Activated naive CD4-positive, alpha-beta T cell treated with anti-CD3 and anti-CD28 coated beads, Interleukin-2, amount 50 U/mL, for 24 hours (primary cell): ENCODE results near the gene NAPSA.
"Not testable (repeated sequence)": the region's sequence is repeated elsewhere in the genome, so short reads cannot be mapped to it uniquely, and the experiment has no call there.

Source experiments
- H3K27ac Mint-ChIP-seq: one replicate; pipeline ENCODE4 v1.8.0; 2021; ENCODE audit warnings: mild to moderate bottlenecking, mixed read lengths
- H3K27me3 Mint-ChIP-seq: one replicate; pipeline ENCODE4 v1.8.0; 2021; ENCODE audit warnings: mixed read lengths
- H3K36me3 Mint-ChIP-seq: one replicate; pipeline ENCODE4 v1.8.0; 2021; ENCODE audit warnings: mixed read lengths
- H3K4me1 Mint-ChIP-seq: one replicate; pipeline ENCODE4 v1.8.0; 2021; ENCODE audit warnings: mixed read lengths
- H3K4me3 Mint-ChIP-seq: one replicate; pipeline ENCODE4 v1.8.0; 2021; ENCODE audit warnings: mild to moderate bottlenecking, mixed read lengths
- H3K9me3 Mint-ChIP-seq: one replicate; pipeline ENCODE4 v1.8.0; 2021; ENCODE audit warnings: mixed read lengths

NAPSA gene

GRCh38 chr19:50390952-50391351, 25.5 kb upstream of the NAPSA start:
- not testable (repeated sequence) for H3K9me3 Mint-ChIP-seq, H3K4me1 Mint-ChIP-seq, H3K27ac Mint-ChIP-seq, H3K27me3 Mint-ChIP-seq, H3K4me3 Mint-ChIP-seq, H3K36me3 Mint-ChIP-seq

GRCh38 chr19:50390295-50390694, 24.9 kb upstream of the NAPSA start:
- not testable (repeated sequence) for H3K36me3 Mint-ChIP-seq, H3K4me3 Mint-ChIP-seq, H3K9me3 Mint-ChIP-seq, H3K27me3 Mint-ChIP-seq, H3K27ac Mint-ChIP-seq
- H3K4me1 Mint-ChIP-seq, result peaks cover 10% of the 10 kb centered on the region

- Mint-ChIP-seq H3K9me3 (no peaks in the 10 kb centered on the region), H3K36me3 (peaks cover 4% of the 10 kb centered on the region), H3K4me3 (no peak overlapping the region), H3K27me3 (no peaks in the 10 kb centered on the region), H3K4me1 (peaks cover 32% of the 10 kb centered on the region), H3K27ac (no peak overlapping the region)
Measured at GRCh38 chr19:50387868-50388245, 22.4 kb upstream of the NAPSA start.

- H3K36me3 Mint-ChIP-seq, result peaks cover 4% of the 10 kb centered on the region
- H3K4me1 Mint-ChIP-seq, result peaks cover 32% of the 10 kb centered on the region
- no peaks in the 10 kb centered on the region for H3K27me3 Mint-ChIP-seq
- no peaks in the 10 kb centered on the region for H3K9me3 Mint-ChIP-seq
- H3K27ac Mint-ChIP-seq, result no peak overlapping the region
- no peak overlapping the region for H3K4me3 Mint-ChIP-seq
Measured at GRCh38 chr19:50387176-50387867, 21.9 kb upstream of the NAPSA start.

- Mint-ChIP-seq H3K27me3 (no peaks in the 10 kb centered on the region), H3K36me3 (peaks cover 9% of the 10 kb centered on the region), H3K4me3 (peak overlapping the region; percentile 95)
Measured at GRCh38 chr19:50384685-50385535, 19.5 kb upstream of the NAPSA start.

GRCh38 chr19:50383852-50384684, 18.6 kb upstream of the NAPSA start, which contains the start of gene POLD1:
TSS of gene POLD1 (plus strand) at chr19:50384347. CDS start at chr19:50398852, 14,505 bp downstream.
- peak within 1 kb of the TSS; percentile 92 for H3K27ac Mint-ChIP-seq
- H3K4me3 Mint-ChIP-seq, result peak within 1 kb of the TSS; percentile 95
- H3K36me3 Mint-ChIP-seq, result peaks cover 14% of the 10 kb centered on the region
- H3K4me1 Mint-ChIP-seq, result peaks cover 35% of the 10 kb centered on the region
- H3K27me3 Mint-ChIP-seq, result no peaks in the 10 kb centered on the region
- H3K9me3 Mint-ChIP-seq, result no peaks in the 10 kb centered on the region

More at GRCh38 chr19:50384685-50385535, 19.5 kb upstream of the NAPSA start:
- peak overlapping the region; percentile 92 for H3K27ac Mint-ChIP-seq
- peaks cover 32% of the 10 kb centered on the region for H3K4me1 Mint-ChIP-seq
- no peaks in the 10 kb centered on the region for H3K9me3 Mint-ChIP-seq

GRCh38 chr19:50383001-50383851, 17.8 kb upstream of the NAPSA start:
- Mint-ChIP-seq H3K9me3 (no peaks in the 10 kb centered on the region), H3K27me3 (no peaks in the 10 kb centered on the region), H3K36me3 (peaks cover 15% of the 10 kb centered on the region), H3K27ac (peak overlapping the region; percentile 92), H3K4me3 (peak overlapping the region; percentile 95), H3K4me1 (peaks cover 36% of the 10 kb centered on the region)

- peaks cover 38% of the 10 kb centered on the region for H3K4me1 Mint-ChIP-seq
- H3K9me3 Mint-ChIP-seq, result no peaks in the 10 kb centered on the region
- H3K27me3 Mint-ChIP-seq, result no peaks in the 10 kb centered on the region
- H3K36me3 Mint-ChIP-seq, result peaks cover 14% of the 10 kb centered on the region
- no peak overlapping the region for H3K27ac Mint-ChIP-seq
- no peak overlapping the region for H3K4me3 Mint-ChIP-seq
Measured at GRCh38 chr19:50381881-50382729, 16.7 kb upstream of the NAPSA start.

- peaks cover 39% of the 10 kb centered on the region for H3K4me1 Mint-ChIP-seq
- H3K27ac Mint-ChIP-seq, result no peak overlapping the region
- no peaks in the 10 kb centered on the region for H3K27me3 Mint-ChIP-seq
- no peak overlapping the region for H3K4me3 Mint-ChIP-seq
- no peaks in the 10 kb centered on the region for H3K9me3 Mint-ChIP-seq
- H3K36me3 Mint-ChIP-seq, result peaks cover 14% of the 10 kb centered on the region
Measured at GRCh38 chr19:50380751-50381151, 15.3 kb upstream of the NAPSA start.

- Mint-ChIP-seq H3K27me3 (no peaks in the 10 kb centered on the region), H3K4me1 (peaks cover 35% of the 10 kb centered on the region), H3K9me3 (no peaks in the 10 kb centered on the region), H3K27ac (no peak overlapping the region), H3K4me3 (no peak overlapping the region), H3K36me3 (peaks cover 13% of the 10 kb centered on the region)
Measured at GRCh38 chr19:50380137-50380536, 14.7 kb upstream of the NAPSA start.

- Mint-ChIP-seq H3K4me1 (peaks cover 30% of the 10 kb centered on the region), H3K36me3 (peaks cover 12% of the 10 kb centered on the region), H3K9me3 (no peaks in the 10 kb centered on the region)
Measured at GRCh38 chr19:50379602-50380001, 14.2 kb upstream of the NAPSA start.

GRCh38 chr19:50378863-50379236, 13.4 kb upstream of the NAPSA start:
- no peaks in the 10 kb centered on the region for H3K27me3 Mint-ChIP-seq
- H3K36me3 Mint-ChIP-seq, result peaks cover 12% of the 10 kb centered on the region
- H3K9me3 Mint-ChIP-seq, result no peaks in the 10 kb centered on the region
- H3K27ac Mint-ChIP-seq, result peak overlapping the region; percentile 59
- H3K4me1 Mint-ChIP-seq, result peaks cover 27% of the 10 kb centered on the region
- H3K4me3 Mint-ChIP-seq, result no peak overlapping the region

More at GRCh38 chr19:50379602-50380001, 14.2 kb upstream of the NAPSA start:
- no peak overlapping the region for H3K27ac Mint-ChIP-seq
- peak overlapping the region; percentile 16 for H3K4me3 Mint-ChIP-seq
- no peaks in the 10 kb centered on the region for H3K27me3 Mint-ChIP-seq

GRCh38 chr19:50378169-50378862, 12.9 kb upstream of the NAPSA start:
- Mint-ChIP-seq H3K4me1 (peaks cover 22% of the 10 kb centered on the region), H3K27ac (no peak overlapping the region), H3K4me3 (peak overlapping the region; percentile 76)

More at GRCh38 chr19:50378169-50378862, 12.9 kb upstream of the NAPSA start:
- H3K9me3 Mint-ChIP-seq, result no peaks in the 10 kb centered on the region
- H3K27me3 Mint-ChIP-seq, result no peaks in the 10 kb centered on the region
- peaks cover 12% of the 10 kb centered on the region for H3K36me3 Mint-ChIP-seq
